GM18868 (cell line): Measurements from ENCODE around the gene THSD4.
"Not testable (repeated sequence)": the region's sequence is repeated elsewhere in the genome, so short reads cannot be mapped to it uniquely, and the experiment has no call there.

Source experiments
- ATAC-seq: cut with Tn5 transposase; IDR thresholded peaks from one replicate; pipeline ENCODE4 v1.9.1; 2021; ENCODE audit warnings: mild to moderate bottlenecking, moderate library complexity; ENCODE audit not compliant: unreplicated experiment

THSD4 gene

DNA sequence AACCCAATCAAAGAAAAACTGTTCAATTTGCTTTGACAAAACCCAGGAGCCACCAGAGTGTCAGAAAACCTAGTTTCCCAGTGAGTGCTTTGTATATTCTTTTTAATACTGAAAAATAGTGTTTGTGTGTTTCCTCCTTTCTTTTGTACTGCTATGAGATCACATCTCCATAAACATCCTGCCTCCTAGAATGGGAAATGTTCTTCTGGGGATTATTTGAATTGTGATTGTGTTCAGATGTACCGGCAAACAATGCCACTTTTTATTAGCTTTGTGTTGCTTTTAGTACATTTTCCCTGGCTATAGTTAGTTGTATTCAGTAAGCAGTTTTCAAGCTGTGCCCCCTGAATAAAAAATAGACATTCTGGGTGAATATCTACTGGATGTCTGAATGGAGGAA, 547.0 kb downstream of the THSD4 start:
- ATAC-seq = no peak

DNA sequence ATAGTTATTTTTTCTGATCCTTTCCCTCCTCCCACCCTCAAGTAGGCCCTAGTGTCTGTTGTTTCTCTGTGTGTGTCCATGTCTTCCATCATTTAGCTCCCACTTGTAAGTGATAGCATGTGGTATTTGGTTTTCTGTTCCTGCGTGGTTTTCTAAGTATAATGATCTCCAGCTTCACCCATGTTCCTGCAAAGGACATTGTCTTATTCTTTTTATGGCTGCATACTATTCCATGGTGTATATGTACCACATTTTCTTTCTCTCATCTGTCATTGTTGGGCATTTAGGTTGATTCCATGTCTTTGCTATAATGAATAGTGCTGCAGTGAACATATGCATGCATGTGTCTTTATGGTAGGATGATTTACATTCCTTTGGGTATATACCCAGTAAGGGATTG, 549.4 kb downstream of the THSD4 start:
- ATAC-seq = no peak

DNA sequence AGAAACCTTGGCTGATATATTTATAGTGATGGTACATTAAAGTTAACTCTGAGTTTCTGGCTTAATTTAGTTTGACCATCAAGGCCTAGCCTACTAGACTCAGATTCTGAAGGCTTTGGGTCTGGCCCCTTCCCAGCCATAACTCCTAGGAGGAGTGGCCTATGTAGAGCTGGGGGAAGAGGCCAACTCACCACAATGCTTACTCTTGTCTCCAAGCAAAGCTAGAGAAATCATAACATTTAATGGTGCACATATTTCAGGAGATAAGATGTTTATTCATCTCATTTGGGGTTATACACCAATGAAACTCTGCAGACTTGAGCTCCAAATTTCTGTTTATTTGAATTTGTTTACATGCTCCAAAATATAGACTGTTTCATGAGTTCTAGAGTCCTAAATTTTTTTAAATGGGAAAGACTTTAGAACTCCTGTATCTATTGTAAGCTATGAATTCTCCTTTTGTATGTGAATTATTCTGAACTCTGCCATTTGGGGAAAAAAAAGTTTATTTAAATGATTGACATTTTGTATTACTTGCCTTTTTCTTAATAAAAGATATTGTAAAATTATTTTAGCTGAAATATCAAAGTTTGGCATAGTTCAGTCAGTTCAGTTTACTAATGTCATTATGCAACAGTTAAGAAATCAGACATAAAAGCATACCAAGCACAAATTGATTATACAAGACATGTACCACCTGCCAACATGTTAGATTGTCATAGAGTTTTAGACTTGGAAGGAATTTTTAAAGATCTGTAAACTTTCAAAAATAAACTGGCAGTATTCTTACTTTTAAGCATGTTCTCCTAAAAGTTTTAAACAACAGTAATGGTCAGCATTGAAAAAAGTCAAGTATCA, 551.7 kb downstream of the THSD4 start:
- no peak for ATAC-seq

- no peak for ATAC-seq
These were observed 554.4 kb downstream of the THSD4 start for GRCh38 chr15:71669688-71670087.

DNA sequence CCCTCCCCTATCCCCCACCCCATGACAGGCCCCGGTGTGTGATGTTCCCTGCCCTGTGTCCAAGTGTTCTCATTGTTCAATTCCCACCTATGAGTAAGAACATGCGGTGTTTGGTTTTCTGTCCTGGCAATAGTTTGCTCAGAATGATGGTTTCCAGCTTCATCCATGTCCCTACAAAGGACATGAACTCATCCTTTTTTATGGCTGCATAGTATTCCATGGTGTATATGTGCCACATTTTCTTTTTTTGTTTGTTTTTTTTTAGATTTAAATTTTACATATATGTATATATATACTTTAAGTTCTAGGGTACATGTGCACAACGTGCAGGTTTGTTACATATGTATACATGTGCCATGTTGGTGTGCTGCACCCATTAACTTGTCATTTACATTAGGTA, 555.0 kb downstream of the THSD4 start:
- not testable (repeated sequence) for ATAC-seq

- ATAC-seq = no peak
These were observed 559.1 kb downstream of the THSD4 start for GRCh38 chr15:71674354-71674753.

DNA sequence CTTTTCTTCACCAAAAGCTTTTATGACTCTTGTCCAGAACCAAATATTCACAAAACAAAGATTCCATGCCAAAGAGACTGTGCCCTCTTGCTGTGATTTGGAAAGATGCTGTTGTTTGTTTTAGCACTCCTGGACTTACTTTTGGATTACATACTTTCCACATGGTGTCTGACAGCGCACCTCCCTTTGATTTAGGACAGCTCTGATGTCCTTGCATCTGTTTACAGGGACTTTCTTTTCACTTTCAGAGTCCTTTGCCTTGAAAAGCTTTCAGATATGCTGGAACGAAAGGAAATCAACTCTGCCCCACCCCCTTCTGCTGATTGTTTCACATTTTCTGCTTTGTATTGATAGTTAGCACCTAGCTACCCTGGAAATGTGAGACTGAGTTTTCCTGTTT, 562.1 kb downstream of the THSD4 start:
- no peak for ATAC-seq

- ATAC-seq = no peak
These were observed 562.5 kb downstream of the THSD4 start for GRCh38 chr15:71677766-71678165.

- no peak for ATAC-seq
These were observed 562.9 kb downstream of the THSD4 start for GRCh38 chr15:71678191-71678590.

DNA sequence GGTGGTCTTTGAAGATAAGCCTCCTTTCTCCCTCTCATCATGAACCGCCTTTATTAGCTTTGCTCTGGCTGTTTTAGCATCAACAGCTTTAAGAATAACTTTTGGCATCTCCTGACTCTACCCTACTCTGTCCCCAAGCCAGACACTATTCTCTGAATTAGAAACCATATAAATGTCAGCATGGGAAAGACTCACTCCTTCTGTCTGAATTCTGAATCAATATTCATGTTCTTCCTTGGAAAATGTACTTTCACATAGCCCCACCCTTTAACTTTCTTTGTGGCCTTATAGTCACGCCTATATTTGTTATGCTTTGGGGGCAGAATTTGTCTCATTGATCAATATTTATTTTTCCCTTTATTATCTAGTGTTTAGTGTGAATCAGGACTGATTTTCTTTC, 563.3 kb downstream of the THSD4 start:
- ATAC-seq = no peak

DNA sequence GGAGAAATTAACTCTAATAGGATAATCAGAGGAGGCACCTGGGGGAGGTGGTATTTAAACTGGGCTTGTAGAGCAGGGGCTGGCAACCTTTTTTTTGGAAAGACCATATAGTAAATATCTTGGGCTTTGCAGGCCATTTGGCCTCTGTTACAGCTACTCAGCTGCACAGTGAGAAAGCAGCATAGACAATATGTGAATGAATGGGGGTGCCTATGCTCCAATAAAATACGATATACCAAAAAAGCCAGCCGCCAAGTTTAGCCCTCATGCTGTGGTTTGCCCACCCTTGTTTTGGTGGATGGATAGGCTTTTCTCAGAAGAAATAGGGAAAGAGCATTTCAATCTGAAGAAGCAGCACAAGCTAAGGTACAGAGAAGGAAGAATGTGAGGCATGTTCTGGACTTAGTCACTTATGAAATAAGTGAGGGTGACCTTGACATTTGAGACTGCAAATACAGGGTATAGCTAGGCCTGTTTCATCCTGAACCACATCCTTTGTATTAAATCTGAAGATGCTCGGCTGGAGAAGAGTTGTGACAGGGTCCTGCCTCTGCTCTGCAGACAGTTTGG, 564.0 kb downstream of the THSD4 start:
- no peak for ATAC-seq

- no peak for ATAC-seq
These were observed 564.6 kb downstream of the THSD4 start for GRCh38 chr15:71679793-71680353.

DNA sequence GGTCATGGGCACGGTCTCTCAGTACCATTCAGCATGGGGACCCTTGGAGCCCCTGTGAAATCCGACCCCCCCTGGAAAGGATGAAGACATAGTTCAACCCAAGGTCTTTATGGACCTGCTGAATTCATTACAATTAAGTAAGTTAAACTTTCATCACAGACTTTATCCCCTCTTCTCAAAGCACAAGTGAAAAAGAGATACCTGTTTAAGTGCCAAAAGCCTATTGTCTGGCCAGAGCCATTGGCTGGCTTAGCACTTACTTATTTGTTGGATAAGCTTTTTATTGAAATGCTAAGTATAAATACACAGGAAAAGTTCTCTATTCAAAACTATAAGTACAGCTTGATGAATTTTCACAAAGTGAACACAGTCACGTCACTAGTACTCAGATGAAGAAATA, 566.7 kb downstream of the THSD4 start:
- ATAC-seq = no peak

DNA sequence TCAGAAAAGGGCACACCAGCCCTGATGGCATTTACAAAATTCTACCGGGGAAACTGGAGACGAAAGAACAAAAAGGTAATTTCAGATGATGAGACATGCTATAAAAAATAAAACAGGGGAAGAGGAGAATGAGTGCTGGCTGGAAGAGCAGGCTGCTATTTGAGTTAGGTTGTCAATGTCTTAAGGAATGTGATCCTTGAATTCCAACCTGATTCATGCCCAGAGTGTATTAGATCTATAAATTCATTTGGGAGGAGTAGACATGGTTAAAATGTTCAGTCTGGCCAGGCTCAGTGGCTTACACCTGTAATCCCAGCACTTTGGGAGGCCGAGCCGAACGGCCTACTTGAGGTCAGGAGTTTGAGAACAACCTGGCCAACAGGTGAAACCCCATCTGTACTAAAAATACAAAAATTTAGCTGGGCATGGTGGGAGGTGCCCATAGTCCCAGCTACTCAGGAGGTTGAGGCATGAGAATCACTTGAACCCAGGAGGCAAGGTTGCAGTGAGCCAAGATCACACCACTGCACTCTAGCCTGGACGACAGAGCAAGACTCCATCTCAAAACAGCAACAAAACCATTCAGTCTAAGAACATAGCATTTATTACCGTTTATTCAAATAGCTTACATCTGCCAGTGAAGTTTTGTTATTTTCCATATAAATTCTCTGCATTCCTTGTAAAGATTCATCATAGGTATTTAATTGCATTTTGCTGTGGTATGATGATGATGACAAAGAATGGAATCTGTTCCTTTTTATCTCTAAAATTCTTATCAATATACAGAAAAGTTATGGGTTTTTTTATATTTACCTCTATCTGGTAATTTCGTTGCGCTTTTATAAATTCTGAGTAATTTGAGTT, 568.4 kb downstream of the THSD4 start:
- no peak for ATAC-seq

- ATAC-seq = no peak
These were observed 570.2 kb downstream of the THSD4 start for GRCh38 chr15:71685420-71685993.

- no peak for ATAC-seq
These were observed 571.2 kb downstream of the THSD4 start for GRCh38 chr15:71686221-71687050.

- ATAC-seq = no peak
These were observed 572.7 kb downstream of the THSD4 start for GRCh38 chr15:71687902-71688508.

GRCh38 chr15:71688509-71689094, 573.3 kb downstream of the THSD4 start:
- ATAC-seq = no peak

DNA sequence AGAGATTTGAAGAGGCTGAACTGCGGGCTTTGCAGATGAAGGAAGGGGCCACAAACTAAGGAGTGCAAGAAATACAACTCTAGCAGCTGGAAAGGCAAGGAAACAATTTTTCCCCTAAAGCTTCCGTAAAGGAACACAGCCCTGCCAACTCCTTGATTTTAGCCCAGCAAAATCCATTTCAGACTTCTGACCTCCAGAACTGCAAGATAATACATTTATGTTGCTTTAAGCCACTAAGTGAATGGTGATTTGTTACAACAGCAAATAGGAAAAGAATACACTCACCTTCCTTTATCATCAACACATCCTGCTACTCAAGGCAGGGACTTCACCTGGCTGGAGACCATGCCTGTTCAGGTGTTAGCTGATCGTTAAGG, 575.8 kb downstream of the THSD4 start:
- no peak for ATAC-seq
